T-cell (primary cell): ENCODE results near the gene GRID2. TPM values are rescaled to one million over a fixed set of nuclear protein-coding genes. Genes with fewer than 3 reads are reported as not detected.

Experiments
- ATAC-seq, 4 experiments: fragments of 200-7000 bp in 3 of 4; fragments of 150-1000 bp in 1 of 4; cut with Tn5 transposase; replicated peaks in 1 of 4; 1 replicate in 3 of 4; 2 replicates in 1 of 4; pipeline ENCODE4 v1.10.0; 2021; ENCODE audit warnings: moderate library complexity in 3 of 4, mild to moderate bottlenecking in 2 of 4, moderate number of reproducible peaks in 1 of 4
- CTCF ChIA-PET, 2 donors: fragments of 300-600 bp; sonication (Branson Sonifier 250); formaldehyde crosslinking; loops; one replicate each; lab custom pipeline; 2022; ENCODE audit warnings: antibody characterized with exemption in 2 of 2; lab: Charles Lee
- POLR2A ChIA-PET, 2 donors: fragments of 300-600 bp; sonication (Branson Sonifier 250); formaldehyde crosslinking; loops; one replicate each; lab custom pipeline; 2022; ENCODE audit warnings: antibody characterized with exemption in 2 of 2; lab: Charles Lee
- DNase-seq, 35 experiments: peaks; one replicate each; pipeline versions ENCODE4 v3.0.0 to v3.0.0-alpha.2; 2013 to 2023
- H3K27ac ChIP-seq: one replicate; pipeline ENCODE4 v1.5.1; 2013; ENCODE audit warnings: low read length
- H3K27me3 ChIP-seq, 2 experiments: replicated peaks in 1 of 2; 1 replicate in 1 of 2; 2 replicates in 1 of 2; pipeline versions ENCODE4 v1.6.1 to v1.7.0; 2013; ENCODE audit warnings: low read length in 1 of 2, mixed read lengths in 1 of 2; ENCODE audit not compliant: control insufficient read depth in 2 of 2, insufficient read depth in 2 of 2; ENCODE audit errors: extremely low read depth in 1 of 2
- H3K36me3 ChIP-seq, 2 donors: 1 replicate in 1 of 2; 2 replicates in 1 of 2; pipeline versions ENCODE4 v1.6.1 to v1.7.0; 2013; ENCODE audit warnings: low read length in 1 of 2; ENCODE audit not compliant: control insufficient read depth in 2 of 2, insufficient read depth in 1 of 2; ENCODE audit errors: extremely low read depth in 1 of 2
- H3K4me1 ChIP-seq, 2 experiments: 1 replicate in 1 of 2; 2 replicates in 1 of 2; pipeline versions ENCODE4 v1.6.1 to v1.7.0; 2013; ENCODE audit warnings: low read length in 2 of 2, mixed read lengths in 1 of 2; ENCODE audit not compliant: insufficient read depth in 2 of 2, control insufficient read depth in 1 of 2; ENCODE audit errors: extremely low read depth in 1 of 2
- H3K4me3 ChIP-seq, 2 donors: 1 replicate in 1 of 2; 2 replicates in 1 of 2; pipeline versions ENCODE4 v1.5.1 to v1.7.0; 2013; ENCODE audit warnings: mild to moderate bottlenecking in 2 of 2, low read length in 1 of 2, moderate library complexity in 1 of 2; ENCODE audit not compliant: control insufficient read depth in 1 of 2; ENCODE audit errors: extremely low read depth in 1 of 2
- H3K9me3 ChIP-seq: 2 replicates; pipeline ENCODE4 v1.7.0; 2013
- H3K27ac Mint-ChIP-seq, 2 donors: one replicate each; pipeline ENCODE4 v1.8.0; 2020 to 2021; ENCODE audit warnings: mild to moderate bottlenecking in 2 of 2, mixed read lengths in 2 of 2
- H3K27me3 Mint-ChIP-seq, 2 donors: one replicate each; pipeline ENCODE4 v1.8.0; 2021 to 2022; ENCODE audit warnings: mixed read lengths in 2 of 2
- H3K36me3 Mint-ChIP-seq: one replicate; pipeline ENCODE4 v1.8.0; 2021; ENCODE audit warnings: mixed read lengths
- H3K4me1 Mint-ChIP-seq, 3 donors: one replicate each; pipeline ENCODE4 v1.8.0; 2020 to 2022; ENCODE audit warnings: mixed read lengths in 3 of 3, mild to moderate bottlenecking in 1 of 3
- H3K4me3 Mint-ChIP-seq, 3 donors: one replicate each; pipeline ENCODE4 v1.8.0; 2020 to 2022; ENCODE audit warnings: mild to moderate bottlenecking in 3 of 3, mixed read lengths in 3 of 3, moderate library complexity in 3 of 3
- H3K9me3 Mint-ChIP-seq, 3 donors: one replicate each; pipeline ENCODE4 v1.8.0; 2020 to 2022; ENCODE audit warnings: mixed read lengths in 3 of 3
- WGBS: methylation state at CpG from one replicate; pipeline ENCODE4 v1.1.5; 2013; ENCODE audit warnings: missing lambda C conversion rate; ENCODE audit not compliant: insufficient coverage; 5-methylcytosine and 5-hydroxymethylcytosine counted together
- total RNA-seq, 35 experiments: library from RNA in 6 of 35; stranded (reverse) in 6 of 35; fragments of 120-200 nt in 1 of 35; gene quantifications; one replicate each; pipeline versions ENCODE4 v1.2.1 to v1.2.4 and lab custom pipeline; 2013 to 2026

The GRID2 gene
- total RNA-seq, 5 donors from 2014 or later (not counting 1 experiment from before 2014, with no cell fraction given), result 0.13 to 0.18 TPM; not detected in 3

GRCh38 chr4:92969650-92970379 is 666.0 kb downstream of the GRID2 start:
- no peaks in the 10 kb centered on the region for H3K4me1 Mint-ChIP-seq
- no peaks in the 10 kb centered on the region for H3K27me3 Mint-ChIP-seq
- no peak for DNase-seq
- POLR2A ChIA-PET, result no interaction called here
- Histone ChIP-seq H3K4me1 (no peaks in the 10 kb centered on the region), H3K27me3 (no peaks in the 10 kb centered on the region), H3K9me3 (no peaks in the 10 kb centered on the region), H3K4me3 (no peak overlapping the region), H3K27ac (no peak overlapping the region), H3K36me3 (no peaks in the 10 kb centered on the region)
- H3K36me3 Mint-ChIP-seq, result no peaks in the 10 kb centered on the region
- CTCF ChIA-PET, result no interaction called here
- no peak overlapping the region for H3K4me3 Mint-ChIP-seq
- H3K27ac Mint-ChIP-seq, result no peak overlapping the region
- WGBS, result no CpG with 5 or more reads among the region's 4 CpGs
- no peak for ATAC-seq
- H3K9me3 Mint-ChIP-seq, result peaks cover 8 to 23% (median 12%) of the 10 kb centered on the region in 3 donors

- Mint-ChIP-seq H3K27me3 (no peaks in the 10 kb centered on the region), H3K4me1 (no peaks in the 10 kb centered on the region), H3K27ac (no peak overlapping the region), H3K4me3 (no peak overlapping the region), H3K9me3 (peaks cover 8 to 21% (median 9%) of the 10 kb centered on the region in 3 donors), H3K36me3 (no peaks in the 10 kb centered on the region)
- ChIA-PET CTCF (no interaction called here), POLR2A (no interaction called here)
- H3K36me3 ChIP-seq, result no peaks in the 10 kb centered on the region
- H3K27me3 ChIP-seq, result no peaks in the 10 kb centered on the region
- no CpG with 5 or more reads among the region's 1 CpG for WGBS
- H3K4me3 ChIP-seq, result no peak overlapping the region
- H3K4me1 ChIP-seq, result no peaks in the 10 kb centered on the region
- no peak overlapping the region for H3K27ac ChIP-seq
- DNase-seq (no peak), ATAC-seq (no peak)
- H3K9me3 ChIP-seq, result no peaks in the 10 kb centered on the region
Observed at GRCh38 chr4:92970996-92971395, 667.2 kb downstream of the GRID2 start.

GRCh38 chr4:92988301-92988700 is 684.5 kb downstream of the GRID2 start:
- Mint-ChIP-seq H3K9me3 (peaks cover 4 to 8% (median 7%) of the 10 kb centered on the region in 3 donors), H3K4me3 (no peak overlapping the region), H3K36me3 (no peaks in the 10 kb centered on the region), H3K27me3 (no peaks in the 10 kb centered on the region), H3K27ac (no peak overlapping the region), H3K4me1 (no peaks in the 10 kb centered on the region)
- H3K4me3 ChIP-seq, result no peak overlapping the region
- no peak for DNase-seq
- CTCF ChIA-PET, result no interaction called here
- WGBS, result no CpG with 5 or more reads among the region's 2 CpGs
- no peaks in the 10 kb centered on the region for H3K36me3 ChIP-seq
- no peaks in the 10 kb centered on the region for H3K9me3 ChIP-seq
- no peaks in the 10 kb centered on the region for H3K27me3 ChIP-seq
- POLR2A ChIA-PET, result no interaction called here
- H3K27ac ChIP-seq, result no peak overlapping the region
- H3K4me1 ChIP-seq, result no peaks in the 10 kb centered on the region
- no peak for ATAC-seq

- H3K36me3 ChIP-seq, result no peaks in the 10 kb centered on the region
- Mint-ChIP-seq H3K27ac (no peak overlapping the region), H3K9me3 (peaks cover 0 to 4% (median 0%) of the 10 kb centered on the region in 3 donors), H3K36me3 (no peaks in the 10 kb centered on the region), H3K4me3 (no peak overlapping the region), H3K4me1 (no peaks in the 10 kb centered on the region), H3K27me3 (no peaks in the 10 kb centered on the region)
- DNase-seq, result no peak
- no peak overlapping the region for H3K4me3 ChIP-seq
- H3K9me3 ChIP-seq, result no peaks in the 10 kb centered on the region
- CTCF ChIA-PET, result no interaction called here
- no CpG with 5 or more reads among the region's 4 CpGs for WGBS
- H3K27ac ChIP-seq, result no peak overlapping the region
- H3K27me3 ChIP-seq, result no peaks in the 10 kb centered on the region
- no peaks in the 10 kb centered on the region for H3K4me1 ChIP-seq
- ATAC-seq, result no peak
- POLR2A ChIA-PET, result no interaction called here
Observed at GRCh38 chr4:92992758-92993157, 689.0 kb downstream of the GRID2 start.

- no peak overlapping the region for H3K27ac ChIP-seq
- Mint-ChIP-seq H3K36me3 (no peaks in the 10 kb centered on the region), H3K4me3 (no peak overlapping the region), H3K4me1 (no peaks in the 10 kb centered on the region), H3K27me3 (no peaks in the 10 kb centered on the region), H3K9me3 (peaks cover 0 to 7% (median 0%) of the 10 kb centered on the region in 3 donors), H3K27ac (no peak overlapping the region)
- WGBS, result no CpG with 5 or more reads among the region's 2 CpGs
- ATAC-seq, result no peak
- no peak for DNase-seq
- H3K9me3 ChIP-seq, result no peaks in the 10 kb centered on the region
- ChIA-PET POLR2A (no interaction called here), CTCF (no interaction called here)
- H3K4me1 ChIP-seq, result no peaks in the 10 kb centered on the region
- no peaks in the 10 kb centered on the region for H3K36me3 ChIP-seq
- no peak overlapping the region for H3K4me3 ChIP-seq
- no peaks in the 10 kb centered on the region for H3K27me3 ChIP-seq
Observed at GRCh38 chr4:92994727-92995126, 691.0 kb downstream of the GRID2 start.

GRCh38 chr4:92996533-92996932 is 692.8 kb downstream of the GRID2 start:
- H3K9me3 Mint-ChIP-seq, result peaks cover 0 to 5% (median 0%) of the 10 kb centered on the region in 3 donors
- DNase-seq (no peak), ATAC-seq (no peak)
- Histone ChIP-seq H3K9me3 (no peaks in the 10 kb centered on the region), H3K4me1 (no peaks in the 10 kb centered on the region), H3K27ac (no peak overlapping the region), H3K4me3 (no peak overlapping the region), H3K27me3 (no peaks in the 10 kb centered on the region), H3K36me3 (no peaks in the 10 kb centered on the region)
- no peaks in the 10 kb centered on the region for H3K36me3 Mint-ChIP-seq
- no peak overlapping the region for H3K4me3 Mint-ChIP-seq
- H3K4me1 Mint-ChIP-seq, result no peaks in the 10 kb centered on the region
- CTCF ChIA-PET, result no interaction called here
- H3K27me3 Mint-ChIP-seq, result no peaks in the 10 kb centered on the region
- no CpG with 5 or more reads among the region's 2 CpGs for WGBS
- H3K27ac Mint-ChIP-seq, result no peak overlapping the region
- POLR2A ChIA-PET, result no interaction called here
